Measurements from ENCODE around the gene AKR1C8. TPM values are rescaled to one million over a fixed set of nuclear protein-coding genes. Genes with fewer than 3 reads are reported as not detected.
A peak's percentile ranks its signal among the peaks of the same experiment; 100 is the strongest.
"Not testable (repeated sequence)": the region's sequence is repeated elsewhere in the genome, so short reads cannot be mapped to it uniquely, and the experiment has no call there.

The AKR1C8 gene
- not detected in 2 replicates for total RNA-seq (2014; rRNA removed; shearing (Covaris generic))

GRCh38 chr10:5184987-5185775 lies at the start of gene AKR1C8:
TSS of gene AKR1C8 (minus strand) at chr10:5185150. CDS start at chr10:5185104, 46 bp downstream.
- no peak for DNase-seq (ENCODE audit: low read depth)

GRCh38 chr10:5234106-5234860 lies 49.3 kb upstream of the AKR1C8 start:
- DNase-seq (ENCODE audit: low read depth): peak; percentile 3

DNA sequence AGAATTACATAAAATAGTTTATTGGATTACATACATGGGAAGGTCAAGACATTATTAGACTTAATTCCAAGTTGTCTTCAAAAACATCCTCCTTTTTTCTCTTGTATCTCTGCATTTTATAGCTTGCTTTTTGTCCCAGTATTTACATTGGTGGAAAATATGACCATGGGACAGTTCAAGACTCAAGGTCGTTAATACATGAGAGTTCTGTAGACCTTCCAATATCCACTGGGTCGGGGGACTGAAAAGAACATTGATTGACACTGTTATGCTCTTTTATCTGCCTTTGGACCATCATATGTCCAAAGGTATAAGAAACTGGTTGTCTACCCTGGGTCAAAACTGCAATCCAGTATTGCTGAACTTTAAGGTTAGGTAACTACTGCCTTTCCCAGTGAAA lies 48.4 kb upstream of the AKR1C8 start:
- DNase-seq (ENCODE audit: low read depth): no peak

- no peak for DNase-seq (ENCODE audit: low read depth)
Observed at GRCh38 chr10:5229019-5229418, 44.1 kb upstream of the AKR1C8 start.

- DNase-seq (ENCODE audit: low read depth): not testable (repeated sequence)
Observed at GRCh38 chr10:5222942-5223341, 38.0 kb upstream of the AKR1C8 start.

GRCh38 chr10:5219262-5219661 lies 34.3 kb upstream of the AKR1C8 start:
- no peak for DNase-seq (ENCODE audit: low read depth)

DNA sequence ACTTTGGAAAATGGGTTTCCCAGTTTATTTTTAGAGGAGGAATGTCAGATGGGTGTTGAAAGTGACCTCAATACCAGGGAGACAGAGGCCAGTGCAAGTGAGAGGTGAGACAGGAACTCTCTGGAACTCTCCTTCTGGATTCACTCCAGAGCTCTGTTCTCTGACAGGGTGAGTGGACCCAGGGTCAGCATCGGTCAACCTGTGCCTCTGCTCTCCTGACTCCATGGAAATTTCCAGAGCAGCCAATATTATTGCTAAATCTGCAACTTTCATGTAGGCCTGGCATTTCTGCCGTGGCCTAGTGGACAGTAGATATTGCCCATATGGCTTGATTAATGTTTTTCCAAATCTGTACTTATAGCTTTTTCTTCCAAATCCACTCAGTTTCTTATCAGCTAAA lies 31.9 kb upstream of the AKR1C8 start:
- DNase-seq (ENCODE audit: low read depth): no peak

DNA sequence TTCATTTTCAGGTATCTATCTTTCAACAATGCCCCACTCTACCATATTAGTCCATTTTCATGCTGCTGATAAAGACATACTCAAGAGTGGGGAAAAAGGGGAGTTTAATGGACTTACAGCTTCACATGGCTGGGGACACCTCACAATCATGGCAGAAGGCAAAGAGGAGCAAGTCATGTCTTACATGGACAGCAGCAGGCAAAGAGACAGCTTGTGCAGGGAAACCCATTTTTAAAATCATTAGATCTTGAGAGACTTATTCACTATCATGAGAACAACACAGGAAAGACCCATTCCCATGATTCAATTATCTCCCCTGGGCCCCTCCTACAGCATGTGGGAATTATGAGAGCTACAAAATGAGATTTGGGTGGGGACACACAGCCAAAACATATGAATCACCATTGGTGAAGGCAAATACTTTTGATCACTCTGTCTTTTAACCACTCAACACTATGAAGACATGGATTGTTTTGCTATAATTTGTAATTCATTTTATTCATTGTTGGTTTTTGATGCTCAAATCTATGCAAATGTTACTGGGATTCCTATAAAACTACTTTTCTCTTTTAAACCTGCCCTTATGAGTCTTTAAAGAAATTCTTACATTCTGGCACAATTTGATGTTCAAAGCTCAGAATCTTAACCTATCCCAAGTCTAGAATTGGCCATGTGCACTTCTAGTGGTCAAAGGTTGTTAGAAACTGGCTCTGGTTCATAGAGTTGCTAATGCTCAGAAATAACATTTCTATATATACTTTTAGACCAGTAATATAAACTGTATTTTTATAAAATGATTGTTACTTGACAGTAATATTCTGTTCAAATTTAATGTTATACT lies 27.0 kb upstream of the AKR1C8 start:
- no peak for DNase-seq (ENCODE audit: low read depth)

DNA sequence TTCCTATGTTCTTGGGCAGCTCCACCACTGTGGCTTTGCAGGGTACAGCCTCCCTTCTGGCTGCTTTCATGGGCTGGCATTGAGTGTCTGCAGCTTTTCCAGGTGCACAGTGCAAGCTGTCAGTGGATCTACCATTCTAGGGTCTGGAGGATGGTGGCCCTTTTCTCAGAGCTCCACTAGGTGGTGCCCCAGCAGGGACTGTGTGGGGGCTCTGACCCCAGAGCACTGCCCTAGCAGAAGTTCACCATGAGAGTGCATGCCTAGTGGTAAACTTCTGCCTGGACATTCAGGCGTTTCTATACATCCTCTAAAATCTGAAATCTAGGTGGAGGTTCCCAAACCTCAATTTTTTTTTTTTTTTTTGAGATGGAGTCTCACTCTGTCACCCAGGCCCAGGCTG lies 25.3 kb upstream of the AKR1C8 start:
- DNase-seq (ENCODE audit: low read depth): not testable (repeated sequence)

DNA sequence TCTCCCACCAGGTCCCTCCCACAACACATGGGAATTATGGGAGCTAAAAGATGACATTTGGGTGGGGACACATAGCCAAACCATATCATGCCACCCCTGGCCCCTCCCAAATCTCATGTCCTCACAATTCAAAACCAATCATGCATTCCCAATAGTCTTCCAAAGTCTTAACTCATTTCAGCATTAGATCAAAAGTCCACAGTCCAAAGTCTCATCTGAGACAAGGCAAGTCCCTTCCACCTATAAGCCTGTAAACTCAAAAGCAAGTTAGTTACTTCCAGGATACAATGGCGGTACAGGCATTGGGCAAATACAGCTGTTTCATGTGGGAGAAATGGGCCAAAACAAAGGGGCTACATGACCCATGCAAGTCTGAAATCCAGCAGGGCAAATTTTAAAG lies 24.8 kb upstream of the AKR1C8 start:
- DNase-seq (ENCODE audit: low read depth): not testable (repeated sequence)

DNA sequence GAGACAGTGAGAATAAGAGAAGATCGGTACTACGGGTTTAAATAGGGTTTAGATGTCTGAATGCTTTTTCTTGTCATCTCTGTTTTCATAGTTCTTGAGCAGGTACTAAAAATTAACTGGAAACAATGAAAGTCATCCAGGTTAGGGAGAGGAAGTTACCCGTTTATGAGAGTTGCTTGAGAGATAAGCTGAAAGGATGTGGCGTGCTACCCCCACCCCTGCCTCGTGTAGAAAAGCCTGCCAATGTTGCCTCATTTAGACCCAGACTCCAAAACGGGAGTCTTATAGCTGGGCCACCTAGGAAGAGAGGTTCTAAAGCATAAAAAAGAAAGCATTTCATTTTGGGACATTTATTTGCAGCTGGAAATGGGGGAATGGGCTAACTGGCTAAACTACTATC lies 21.8 kb upstream of the AKR1C8 start:
- DNase-seq (ENCODE audit: low read depth): no peak

GRCh38 chr10:5199398-5199797 lies 14.4 kb upstream of the AKR1C8 start:
- peak; percentile 25 for DNase-seq (ENCODE audit: low read depth)

DNA sequence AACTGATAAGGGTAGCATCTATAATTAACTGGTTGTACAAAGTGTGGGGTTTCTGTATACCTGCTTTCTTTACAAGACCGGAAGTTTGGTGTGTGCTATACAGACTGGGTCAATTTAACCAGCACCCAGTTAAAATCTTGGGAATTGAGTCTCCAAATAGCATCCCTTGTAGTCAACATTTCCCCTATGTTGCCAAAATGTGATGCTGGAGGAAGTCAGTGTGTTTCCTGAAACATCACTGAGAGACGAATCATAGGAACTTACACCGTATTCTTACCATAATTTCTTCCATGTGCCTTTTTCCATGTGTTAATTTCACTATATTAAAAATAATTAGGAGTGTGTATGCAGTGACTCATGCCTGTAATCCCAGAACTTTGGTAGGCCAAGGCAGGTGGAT lies 13.4 kb upstream of the AKR1C8 start:
- DNase-seq (ENCODE audit: low read depth): no peak

DNA sequence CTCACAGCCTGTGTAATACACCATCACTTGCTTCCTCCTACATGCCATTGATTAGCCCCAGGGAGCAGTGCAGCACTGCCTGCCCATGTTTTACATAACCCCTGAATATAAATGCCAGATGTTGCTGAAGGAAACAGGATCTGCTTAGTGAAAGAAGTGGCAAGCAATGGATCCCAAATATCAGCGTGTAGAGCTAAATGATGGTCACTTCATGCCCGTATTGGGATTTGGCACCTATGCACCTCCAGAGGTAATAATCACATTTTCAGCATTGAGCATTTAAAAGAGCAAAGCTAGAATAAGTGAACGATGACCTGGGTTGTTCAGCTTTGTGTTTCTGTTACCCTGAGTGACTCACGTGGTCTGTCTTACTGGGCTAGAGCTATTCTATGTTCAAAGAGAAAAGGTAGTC lies 11.8 kb upstream of the AKR1C8 start, which contains the start of gene AKR1C4:
AKR1C4 (plus strand) TSS at position 136 of the 412 bp plus-strand sequence; CDS start at position 167, 31 bp downstream.
- no peak for DNase-seq (ENCODE audit: low read depth)

GRCh38 chr10:5195727-5196374 lies 10.9 kb upstream of the AKR1C8 start:
- no peak for DNase-seq (ENCODE audit: low read depth)

DNA sequence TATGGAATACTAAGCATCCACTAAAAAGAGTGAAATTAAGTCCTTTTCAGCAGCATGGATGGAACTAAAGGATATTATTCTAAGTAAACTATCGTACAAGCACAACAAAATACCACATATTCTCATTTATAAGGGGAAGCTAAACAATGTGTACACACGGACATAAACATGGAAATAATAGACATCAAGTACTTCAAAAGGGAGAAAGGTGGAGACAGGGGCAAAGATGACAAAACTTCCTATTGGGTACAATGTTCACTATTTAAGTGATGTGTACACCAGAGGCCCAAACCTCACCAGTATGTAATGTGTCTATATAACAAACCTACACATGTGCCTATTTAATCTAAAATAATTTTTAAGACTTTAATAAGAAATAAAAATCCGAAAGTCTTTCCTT lies 9.5 kb upstream of the AKR1C8 start:
- DNase-seq (ENCODE audit: low read depth): no peak

DNA sequence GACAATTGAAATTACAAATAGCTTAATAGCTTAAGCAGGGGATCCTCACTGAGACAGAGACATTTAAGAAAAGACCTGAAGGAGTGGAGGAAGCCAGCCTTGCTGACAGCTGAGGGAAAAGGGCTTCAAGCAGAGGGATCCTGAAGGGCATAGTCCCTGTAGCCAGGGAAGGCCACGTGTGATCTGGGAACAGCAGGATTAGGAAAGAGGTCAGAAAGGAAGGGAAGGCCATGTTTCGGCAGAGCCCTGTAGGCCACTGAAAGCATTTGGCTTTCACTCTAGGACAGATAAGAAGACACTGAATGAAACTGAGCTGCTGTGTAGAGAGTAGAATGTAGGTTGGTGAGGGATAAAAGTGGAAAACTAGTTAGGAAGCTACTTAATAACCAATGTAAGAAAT lies 3.4 kb upstream of the AKR1C8 start:
- no peak for DNase-seq (ENCODE audit: low read depth)

DNA sequence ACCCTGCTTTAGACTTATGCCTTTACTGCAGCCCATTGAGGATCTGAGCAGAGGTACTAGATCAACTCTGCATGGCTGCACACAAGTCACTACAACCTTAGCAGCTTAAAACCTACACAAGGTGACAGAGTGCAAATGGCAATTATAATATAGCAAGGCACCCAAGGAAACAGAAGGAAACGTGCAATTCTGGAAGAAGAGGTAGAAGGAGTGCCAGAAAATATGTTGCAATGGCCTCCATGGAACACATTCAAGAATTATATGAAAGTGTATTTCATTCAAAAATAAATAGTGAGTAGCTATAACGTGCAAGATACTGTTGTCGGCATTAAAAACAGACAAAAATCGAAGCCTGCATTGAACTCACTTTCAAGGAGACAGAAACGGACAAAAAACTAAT lies 2.9 kb upstream of the AKR1C8 start:
- no peak for DNase-seq (ENCODE audit: low read depth)

DNA sequence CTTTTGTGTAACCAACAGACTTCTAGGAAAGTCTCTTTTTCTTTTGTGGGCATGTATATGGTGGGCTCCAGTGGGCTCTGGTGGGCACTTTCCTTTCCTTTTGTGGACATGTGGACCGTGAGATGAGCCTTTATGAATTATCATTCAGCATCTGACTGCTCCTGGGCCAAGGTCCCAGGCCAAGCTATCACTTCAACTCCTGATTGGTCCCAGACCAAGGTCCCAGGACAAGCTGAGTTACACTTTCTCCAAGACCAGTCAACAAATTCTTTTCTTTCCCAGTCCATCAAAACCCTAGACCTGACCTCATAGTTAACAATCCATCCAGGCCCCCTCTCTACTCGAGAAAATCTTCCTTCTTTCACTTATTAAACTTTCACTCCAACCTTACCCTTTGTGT lies 1.0 kb downstream of the AKR1C8 start:
- DNase-seq (ENCODE audit: low read depth): no peak

DNA sequence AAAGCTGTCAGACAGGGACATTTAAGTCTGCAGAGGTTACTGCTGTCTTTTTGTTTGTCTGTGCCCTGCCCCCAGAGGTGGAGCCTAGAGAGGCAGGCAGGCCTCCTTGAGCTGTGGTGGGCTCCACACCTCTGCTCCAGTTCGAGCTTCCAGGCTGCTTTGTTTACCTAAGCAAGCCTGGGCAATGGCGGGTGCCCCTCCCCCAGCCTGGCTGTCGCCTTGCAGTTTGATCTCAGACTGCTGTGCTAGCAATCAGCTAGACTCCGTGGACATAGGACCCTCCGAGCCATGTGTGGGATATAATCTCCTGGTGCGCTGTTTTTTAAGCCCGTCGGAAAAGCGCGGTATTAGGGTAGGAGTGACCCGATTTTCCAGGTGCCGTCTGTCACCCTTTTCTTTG lies 4.4 kb downstream of the AKR1C8 start:
- not testable (repeated sequence) for DNase-seq (ENCODE audit: low read depth)

GRCh38 chr10:5175581-5175980 lies 9.4 kb downstream of the AKR1C8 start:
- DNase-seq (ENCODE audit: low read depth): not testable (repeated sequence)
